Tibial artery (tissue), 4 donors: ENCODE measurements around the gene NTN4.
A peak's percentile ranks its signal among the peaks of the same experiment; 100 is the strongest.

Experiments used
- DNase-seq, 2 donors: peaks; one replicate each; pipeline ENCODE4 v3.0.0-alpha.2; 2019
- H3K27ac ChIP-seq, 2 donors: fragments of 200-600 bp; sonication (generic) in 1 of 2; 1 replicate in 1 of 2; 2 replicates in 1 of 2; pipeline ENCODE4 v1.5.1; 2018 to 2019; ENCODE audit warnings: mild to moderate bottlenecking in 1 of 2
- H3K27me3 ChIP-seq, 2 donors: fragments of 200-600 bp; sonication (generic) in 1 of 2; one replicate each; pipeline versions ENCODE4 v1.5.1 to v1.6.0; 2016 to 2019
- H3K36me3 ChIP-seq, 3 donors: fragments of 200-600 bp; sonication (generic) in 2 of 3; one replicate each; pipeline ENCODE4 v1.5.1; 2016 to 2019; ENCODE audit warnings: mild to moderate bottlenecking in 2 of 3
- H3K4me1 ChIP-seq, 4 donors: fragments of 200-600 bp; sonication (generic) in 2 of 4; 1 replicate in 3 of 4; 2 replicates in 1 of 4; pipeline ENCODE4 v1.5.1; 2016 to 2019
- H3K4me3 ChIP-seq, 2 donors: fragments of 200-600 bp; sonication (generic) in 1 of 2; 1 replicate in 1 of 2; 2 replicates in 1 of 2; pipeline ENCODE4 v1.5.1; 2018 to 2019; ENCODE audit warnings: mild to moderate bottlenecking in 2 of 2
- H3K9me3 ChIP-seq, 3 donors: fragments of 200-600 bp; sonication (generic) in 1 of 3; one replicate each; pipeline ENCODE4 v1.5.1; 2016 to 2019
- CTCF ChIP-seq, 2 experiments: fragments of 200-600 bp in 1 of 2; fragments of 450-650 bp in 1 of 2; IDR thresholded peaks; one replicate each; pipeline ENCODE4 v1.5.1; 2017 to 2019; ENCODE audit warnings: antibody characterized with exemption in 2 of 2, mild to moderate bottlenecking in 1 of 2, moderate library complexity in 1 of 2
- intact Hi-C: fragments of 100-400 bp; cut with DNase I; formaldehyde crosslinking; loops from one replicate; pipeline ENCODE4 v1.15.0; 2023; ENCODE audit warnings: low total_unique reads

NTN4 gene

GRCh38 chr12:95715177-95715576, 75.4 kb downstream of the NTN4 start:
- TF ChIP-seq CTCF (IDR thresholded peaks at IDR 0.05) = no peak
- Histone ChIP-seq H3K36me3 (peaks cover 3 to 14% (median 6%) of the 10 kb centered on the region in 3 donors), H3K27me3 (no peaks in the 10 kb centered on the region), H3K9me3 (no peaks in the 10 kb centered on the region), H3K4me3 (no peak overlapping the region), H3K4me1 (peaks cover 0 to 30% (median 14%) of the 10 kb centered on the region in 4 donors), H3K27ac (no peak overlapping the region)
- intact Hi-C loops = no loop called here
- no peak for DNase-seq

DNA sequence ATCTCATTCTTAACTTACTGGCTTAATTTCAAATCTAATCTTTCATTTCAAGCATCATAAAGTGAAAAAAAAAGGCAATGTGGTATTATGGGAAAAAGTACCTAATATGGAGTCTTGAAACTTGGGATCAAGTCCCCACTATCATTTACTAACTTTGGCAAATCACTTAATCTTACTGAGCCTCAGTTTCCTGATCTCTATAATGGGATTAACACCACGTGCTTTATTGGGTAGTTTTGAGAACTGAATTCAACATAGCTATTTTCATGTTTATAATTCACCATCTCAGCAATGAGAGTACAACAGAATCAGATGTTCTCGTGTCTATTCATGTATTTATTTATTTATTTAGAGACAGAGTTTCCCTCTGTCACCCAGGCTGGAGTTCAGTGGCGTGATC, 78.3 kb downstream of the NTN4 start:
- no peaks in the 10 kb centered on the region for H3K9me3 ChIP-seq
- intact Hi-C loops = no loop called here
- no peak for TF ChIP-seq CTCF (IDR thresholded peaks at IDR 0.05)
- H3K27me3 ChIP-seq = no peaks in the 10 kb centered on the region
- DNase-seq = no peak
- H3K4me1 ChIP-seq = peaks cover 0 to 21% (median 5%) of the 10 kb centered on the region in 4 donors
- no peak overlapping the region for H3K4me3 ChIP-seq
- no peak overlapping the region for H3K27ac ChIP-seq
- H3K36me3 ChIP-seq = peaks cover 5 to 26% (median 14%) of the 10 kb centered on the region in 3 donors

DNA sequence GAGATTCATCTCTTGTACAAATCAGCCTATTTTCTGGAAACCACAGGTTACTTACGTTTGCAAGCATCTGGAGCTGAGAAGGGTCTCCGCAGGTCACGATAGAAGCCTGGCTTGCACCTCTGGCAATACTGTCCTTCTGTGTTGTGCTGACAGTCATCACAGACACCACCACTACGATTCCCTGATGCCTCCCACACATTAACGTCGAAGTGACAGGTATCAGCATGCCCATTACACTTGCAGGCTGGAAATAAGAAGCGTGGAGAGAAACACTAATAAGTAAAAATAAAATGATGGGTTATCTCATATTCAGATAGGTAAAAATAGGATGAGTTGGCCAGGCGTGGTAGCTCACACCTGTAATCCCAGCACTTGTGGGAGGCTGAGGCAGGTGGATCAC, 80.2 kb downstream of the NTN4 start:
- TF ChIP-seq CTCF (IDR thresholded peaks at IDR 0.05) = no peak
- Histone ChIP-seq H3K4me1 (peaks cover 0 to 15% (median 10%) of the 10 kb centered on the region in 4 donors), H3K27ac (no peak overlapping the region), H3K4me3 (no peak overlapping the region), H3K27me3 (no peaks in the 10 kb centered on the region), H3K36me3 (peaks cover 5 to 26% (median 14%) of the 10 kb centered on the region in 3 donors), H3K9me3 (no peaks in the 10 kb centered on the region)
- no peak for DNase-seq
- intact Hi-C loops = no loop called here

DNA sequence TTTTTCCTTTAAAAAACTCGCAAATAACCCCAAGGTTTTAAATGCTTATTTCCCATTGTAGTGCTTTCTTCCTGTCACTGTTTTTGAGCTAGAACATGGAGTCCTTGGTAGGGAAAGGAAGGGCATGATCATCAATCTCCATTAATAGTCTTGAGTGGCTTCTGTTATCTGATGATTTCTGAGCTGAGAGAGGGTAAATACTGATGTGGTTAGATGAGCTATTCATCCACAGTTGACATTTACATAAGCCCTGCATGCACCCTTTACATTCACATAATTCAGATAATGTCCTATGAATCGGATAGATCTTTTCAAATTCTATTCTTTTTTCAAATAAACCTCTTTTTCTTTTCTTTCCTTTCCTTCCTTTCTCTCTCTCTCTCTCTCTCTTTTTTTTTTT, 81.4 kb downstream of the NTN4 start:
- no peak for DNase-seq
- intact Hi-C loops = no loop called here
- peaks cover 5 to 26% (median 14%) of the 10 kb centered on the region in 3 donors for H3K36me3 ChIP-seq
- TF ChIP-seq CTCF (IDR thresholded peaks at IDR 0.05) = no peak
- no peaks in the 10 kb centered on the region for H3K27me3 ChIP-seq
- no peaks in the 10 kb centered on the region for H3K9me3 ChIP-seq
- peak overlapping the region in 1 of 2 donors; percentile 1 for H3K27ac ChIP-seq
- H3K4me3 ChIP-seq = no peak overlapping the region
- peaks cover 0 to 26% (median 17%) of the 10 kb centered on the region in 4 donors for H3K4me1 ChIP-seq

GRCh38 chr12:95705143-95705542, 85.4 kb downstream of the NTN4 start:
- Histone ChIP-seq H3K27ac (peak overlapping the region; percentile 36 to 41), H3K4me3 (no peak overlapping the region), H3K9me3 (no peaks in the 10 kb centered on the region), H3K27me3 (no peaks in the 10 kb centered on the region), H3K4me1 (peaks cover 0 to 59% (median 30%) of the 10 kb centered on the region in 4 donors), H3K36me3 (peaks cover 2 to 12% (median 7%) of the 10 kb centered on the region in 3 donors)
- intact Hi-C loops = no loop called here
- no peak for DNase-seq
- no peak for TF ChIP-seq CTCF (IDR thresholded peaks at IDR 0.05)

GRCh38 chr12:95703986-95704385, 86.6 kb downstream of the NTN4 start:
- H3K27me3 ChIP-seq = no peaks in the 10 kb centered on the region
- intact Hi-C loops = no loop called here
- peaks cover 0 to 65% (median 36%) of the 10 kb centered on the region in 4 donors for H3K4me1 ChIP-seq
- H3K4me3 ChIP-seq = no peak overlapping the region
- H3K36me3 ChIP-seq = peaks cover 0 to 9% (median 0%) of the 10 kb centered on the region in 3 donors
- H3K27ac ChIP-seq = peak overlapping the region in 1 of 2 donors; percentile 41
- no peak for DNase-seq
- no peak for TF ChIP-seq CTCF (IDR thresholded peaks at IDR 0.05)
- no peaks in the 10 kb centered on the region for H3K9me3 ChIP-seq
